Suppressor macrophage treated with lipopolysaccharide for 4 hours (primary cell): ENCODE results near the gene TAF4.

Source experiments
- DNase-seq: peaks from one replicate; pipeline ENCODE4 v3.0.0-alpha.2; 2020

The TAF4 gene

DNA sequence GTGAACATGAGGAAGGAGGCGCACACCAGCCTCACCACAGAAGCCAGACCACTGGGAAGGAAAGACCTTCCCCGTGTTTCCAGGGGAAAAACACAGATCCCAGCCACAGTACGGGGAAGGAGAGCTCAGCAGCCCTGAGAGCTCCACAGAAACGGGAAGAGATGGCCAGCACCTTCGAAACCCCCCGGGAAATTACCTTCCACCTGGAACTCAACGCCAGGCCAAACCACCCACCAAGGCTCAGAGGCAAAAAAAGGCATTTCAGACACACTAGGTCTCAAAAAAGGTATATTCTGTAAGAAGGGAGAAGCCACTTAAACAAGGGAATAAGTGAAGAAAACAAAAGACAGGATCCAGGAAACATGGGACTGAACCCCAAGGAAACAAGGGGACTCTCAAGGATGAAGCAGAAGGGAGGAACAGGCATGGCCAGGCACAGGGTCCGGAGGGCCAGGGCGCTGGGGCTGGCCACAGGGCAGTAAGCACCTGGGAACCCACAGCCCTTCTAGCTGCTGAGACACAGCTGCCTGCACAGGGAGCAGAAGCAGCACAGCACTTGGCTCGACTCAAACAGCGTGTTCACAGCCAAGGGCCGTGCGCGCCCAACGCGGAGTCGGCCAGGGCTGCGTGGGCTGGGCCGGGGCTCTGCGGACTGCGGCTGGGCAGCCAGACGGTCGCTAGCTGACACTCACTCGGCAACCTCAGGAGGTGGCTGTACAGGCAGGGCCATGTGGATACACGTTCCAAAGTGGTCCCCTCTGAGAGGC is 44.6 kb downstream of the TAF4 start:
- DNase-seq: no peak

DNA sequence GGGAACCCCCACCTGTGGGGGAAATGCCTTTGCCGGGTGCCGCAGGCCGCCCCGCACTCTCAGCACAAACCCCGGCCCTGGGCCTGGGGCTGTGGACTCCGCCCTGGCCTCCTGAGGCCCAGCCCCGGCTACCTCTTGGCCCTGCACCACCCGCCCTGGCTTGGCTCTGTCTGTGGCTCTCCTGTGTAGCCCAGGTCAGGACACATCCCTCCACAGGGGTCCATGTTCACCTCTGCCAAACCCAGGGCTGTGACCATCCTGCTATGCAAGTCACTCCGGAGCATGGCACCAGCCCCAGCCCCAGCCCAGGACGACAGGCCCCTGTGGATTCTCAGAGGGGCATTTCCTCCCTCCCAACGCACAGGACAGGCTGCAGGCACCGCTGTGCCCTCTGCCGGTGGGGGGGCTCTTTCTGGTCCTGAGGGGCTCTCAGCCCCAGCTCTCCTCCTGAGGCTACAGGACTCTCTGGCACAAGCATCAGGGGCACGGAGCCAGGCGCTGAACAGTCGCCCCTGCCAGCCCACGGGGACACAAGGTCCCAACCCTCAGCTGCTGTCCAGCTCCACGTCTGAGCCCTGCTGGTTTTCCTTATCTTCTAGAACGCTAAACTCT is 45.7 kb downstream of the TAF4 start:
- no peak for DNase-seq

DNA sequence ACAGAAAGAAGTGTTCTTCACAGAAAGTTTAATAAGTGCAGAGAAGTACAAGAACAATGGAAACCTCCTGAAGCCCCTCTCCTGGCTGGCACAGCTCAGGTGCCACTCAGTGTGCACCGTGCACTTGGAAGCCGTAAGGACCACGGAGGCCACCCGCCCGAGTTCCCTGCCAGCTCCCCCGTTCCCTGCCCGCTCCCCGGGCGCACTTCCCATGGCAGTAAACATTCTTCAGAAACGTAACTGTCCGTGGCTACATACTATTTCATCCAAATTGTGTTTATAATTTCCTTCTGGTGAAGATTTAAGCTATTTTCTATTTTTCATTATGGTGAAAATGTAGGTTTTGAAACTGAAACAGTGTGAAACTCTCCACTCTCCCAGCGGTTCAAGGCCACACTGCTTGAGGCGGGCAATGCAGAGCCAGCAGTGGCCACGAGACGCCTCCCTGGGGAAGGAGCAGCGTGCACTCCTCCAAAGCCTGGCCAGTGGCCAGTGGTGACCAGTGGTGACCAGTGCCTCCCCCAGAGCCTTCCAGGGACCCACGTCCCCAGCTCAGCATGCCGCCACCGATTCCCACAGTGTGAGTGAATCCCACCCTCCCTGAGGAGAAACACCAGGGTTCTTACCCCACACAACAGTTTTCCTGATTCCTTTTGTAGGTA is 46.4 kb downstream of the TAF4 start:
- no peak for DNase-seq

DNA sequence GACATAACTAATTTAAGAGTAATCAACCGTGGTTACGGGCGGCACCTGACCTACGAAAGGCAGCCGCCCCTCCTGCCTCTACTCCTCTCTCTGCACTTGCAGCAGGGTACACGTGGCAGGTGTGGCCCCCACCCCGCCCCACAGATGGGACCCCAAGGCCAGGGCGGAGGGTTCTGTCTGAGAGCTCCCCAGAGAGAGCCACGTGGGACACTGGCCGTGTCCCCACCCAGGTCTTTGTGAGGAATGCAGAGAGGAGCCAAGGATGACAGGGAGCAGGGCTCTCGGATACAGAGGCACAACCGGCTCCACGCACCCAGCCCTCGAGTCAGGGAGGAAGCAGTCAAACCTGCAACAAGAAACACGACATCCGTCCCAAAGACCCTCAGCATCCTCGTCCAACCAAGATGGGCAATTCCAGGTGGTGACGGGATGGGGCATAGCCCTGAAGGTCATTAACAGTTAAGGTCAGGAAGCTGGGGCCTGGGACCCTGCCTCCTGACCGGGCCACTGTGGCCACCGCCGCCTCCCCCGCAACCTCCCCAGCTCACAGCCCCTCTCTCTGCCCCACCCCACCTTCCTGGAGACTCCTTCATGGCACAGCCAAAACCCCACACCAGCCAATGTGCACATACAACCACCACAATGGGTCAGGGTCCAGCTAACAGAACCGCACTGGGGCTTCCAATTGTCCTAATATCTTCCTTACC is 47.1 kb downstream of the TAF4 start:
- DNase-seq: no peak

DNA sequence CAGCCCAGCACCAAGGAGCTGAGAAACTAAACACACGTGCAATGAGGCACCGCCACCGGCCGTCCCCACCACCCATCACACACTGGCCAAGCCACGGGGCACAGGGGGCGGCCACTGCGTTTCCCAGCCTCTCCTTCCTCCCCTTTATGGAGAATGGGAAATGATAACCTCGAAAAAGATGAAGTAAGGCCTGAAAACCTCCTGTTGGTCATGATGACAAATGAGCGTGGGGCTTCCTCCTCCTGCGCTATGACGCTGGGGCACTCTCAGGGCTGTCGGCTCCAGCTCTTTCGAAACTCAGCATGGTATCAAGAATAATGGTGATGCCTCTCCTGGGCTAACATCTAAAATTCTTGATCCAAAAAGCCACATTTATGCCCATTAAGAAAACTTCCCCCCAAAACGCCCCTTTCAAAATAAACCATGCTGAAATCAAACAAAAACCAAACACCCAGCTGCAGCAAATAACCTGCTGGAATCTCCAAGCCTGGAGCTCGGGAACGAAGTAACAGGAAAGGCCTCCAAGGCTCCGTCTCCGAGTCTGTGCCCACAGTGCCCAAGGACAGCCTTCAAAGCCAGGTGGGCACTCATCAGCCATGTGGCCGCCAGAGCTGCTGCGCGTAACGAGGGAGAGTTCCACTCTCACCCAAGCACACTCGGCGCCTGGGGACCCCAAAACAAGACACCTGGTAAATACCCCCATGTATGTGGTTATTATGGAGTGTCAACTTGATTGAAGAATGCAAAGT is 50.0 kb downstream of the TAF4 start:
- peak; percentile 80 for DNase-seq

DNA sequence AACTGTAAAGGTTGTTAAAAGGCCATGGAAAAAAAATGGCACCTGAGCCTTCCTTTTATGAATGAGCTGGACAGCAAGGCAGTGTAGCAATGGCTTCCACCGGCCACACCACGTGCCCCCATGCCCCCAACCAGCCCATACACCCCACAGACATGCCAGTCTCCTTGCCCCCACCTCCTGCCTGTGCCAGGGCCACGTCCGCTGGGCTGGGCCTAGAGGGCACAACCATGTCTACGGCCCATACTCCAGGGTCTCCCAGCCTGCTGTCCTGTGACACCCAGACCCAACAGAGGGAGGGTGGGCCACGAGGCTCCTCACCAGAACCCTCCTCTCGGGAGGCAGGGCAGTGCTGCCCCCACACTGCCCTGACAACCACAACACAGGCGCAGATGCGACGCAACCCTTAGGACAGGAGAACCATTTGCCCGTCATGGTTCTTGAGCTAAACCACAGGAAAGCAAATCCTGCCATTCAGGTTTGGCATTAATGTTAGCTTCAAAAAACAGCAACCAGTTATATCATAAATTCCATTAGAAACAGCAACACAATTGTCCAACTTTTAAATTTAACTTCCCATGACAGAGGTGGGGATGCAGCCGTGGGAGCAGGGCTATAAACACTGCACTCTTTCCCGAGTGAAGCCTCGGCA is 50.7 kb downstream of the TAF4 start:
- DNase-seq: no peak

DNA sequence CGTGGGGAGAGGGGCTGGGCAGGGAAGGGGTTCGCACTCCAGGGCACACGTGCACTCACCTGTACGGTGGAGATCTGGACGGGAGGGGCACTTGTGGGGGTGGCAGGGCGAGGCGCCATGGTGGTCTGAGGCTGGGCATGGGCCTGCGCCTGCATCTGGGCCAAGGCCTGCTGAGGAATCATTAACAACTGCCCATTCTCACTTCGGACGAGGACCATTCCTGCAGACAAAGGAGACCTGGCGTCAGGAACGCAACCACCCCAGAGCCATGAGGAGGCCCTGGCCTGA is 51.2 kb downstream of the TAF4 start:
- DNase-seq: no peak

DNA sequence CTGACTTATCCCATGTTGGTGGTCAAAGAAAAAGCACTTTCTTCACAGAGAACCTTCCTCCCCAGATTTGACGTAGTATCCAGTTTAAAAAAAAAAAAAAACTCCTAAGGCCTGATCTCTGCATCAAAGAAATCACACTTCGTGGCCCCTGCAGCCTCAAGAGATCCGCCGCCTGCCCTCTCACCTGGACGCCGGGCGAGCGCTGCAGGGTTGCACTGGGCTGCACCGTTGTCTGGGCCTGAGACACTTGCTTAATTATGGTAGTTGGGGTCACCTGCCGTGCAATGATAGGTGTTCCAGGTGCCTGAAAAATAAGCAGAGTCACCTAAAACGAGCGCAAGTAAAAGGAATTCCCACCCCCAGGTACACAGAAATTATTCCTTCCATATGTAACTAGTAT is 53.0 kb downstream of the TAF4 start:
- no peak for DNase-seq

DNA sequence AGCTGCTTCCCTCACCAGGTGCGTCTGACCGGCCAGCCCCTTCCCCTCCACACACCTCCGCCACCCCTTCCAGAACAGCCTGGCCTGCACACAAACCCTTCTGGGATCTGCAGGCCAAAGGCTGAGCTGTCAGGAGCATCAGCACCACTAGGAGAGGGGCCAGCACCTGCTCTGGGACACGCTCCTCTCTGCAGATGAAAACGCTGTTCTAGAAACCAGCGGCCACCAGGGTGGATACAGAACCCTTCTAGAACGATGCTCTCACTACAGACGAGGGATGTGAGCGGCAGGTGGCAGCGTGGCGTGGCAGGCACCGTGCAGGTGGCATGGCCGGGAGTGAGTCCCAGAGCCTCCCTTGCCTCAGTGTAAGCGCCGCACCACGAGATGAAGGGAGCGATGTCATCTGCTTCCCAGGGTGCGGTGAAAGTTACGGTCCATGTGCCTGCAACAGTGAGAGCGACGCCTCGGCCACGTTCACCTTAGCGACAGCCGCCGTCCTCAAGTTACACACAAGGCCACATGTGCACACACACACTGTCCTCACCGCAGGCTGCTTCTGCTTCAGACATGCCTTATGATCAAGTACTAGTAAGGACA is 53.6 kb downstream of the TAF4 start:
- DNase-seq: no peak

DNA sequence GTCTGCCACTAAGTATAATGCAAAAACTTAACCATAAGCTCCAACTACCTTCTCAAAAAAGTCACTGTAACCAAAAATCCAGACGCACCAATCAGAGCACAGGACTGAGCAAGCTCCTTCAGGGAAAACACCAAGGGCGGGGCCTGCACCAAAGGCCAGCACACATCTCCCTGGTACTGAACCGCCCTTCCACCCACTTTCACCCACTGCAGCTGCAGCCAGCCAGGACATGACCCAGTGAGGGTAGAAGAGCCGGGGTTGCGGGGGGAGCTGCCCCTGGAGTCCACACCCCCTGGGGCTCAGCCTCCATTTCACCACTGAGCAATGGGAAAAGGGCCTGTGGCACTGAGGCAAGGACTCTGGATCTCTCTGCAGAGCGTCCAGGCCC is 54.3 kb downstream of the TAF4 start:
- DNase-seq: no peak

DNA sequence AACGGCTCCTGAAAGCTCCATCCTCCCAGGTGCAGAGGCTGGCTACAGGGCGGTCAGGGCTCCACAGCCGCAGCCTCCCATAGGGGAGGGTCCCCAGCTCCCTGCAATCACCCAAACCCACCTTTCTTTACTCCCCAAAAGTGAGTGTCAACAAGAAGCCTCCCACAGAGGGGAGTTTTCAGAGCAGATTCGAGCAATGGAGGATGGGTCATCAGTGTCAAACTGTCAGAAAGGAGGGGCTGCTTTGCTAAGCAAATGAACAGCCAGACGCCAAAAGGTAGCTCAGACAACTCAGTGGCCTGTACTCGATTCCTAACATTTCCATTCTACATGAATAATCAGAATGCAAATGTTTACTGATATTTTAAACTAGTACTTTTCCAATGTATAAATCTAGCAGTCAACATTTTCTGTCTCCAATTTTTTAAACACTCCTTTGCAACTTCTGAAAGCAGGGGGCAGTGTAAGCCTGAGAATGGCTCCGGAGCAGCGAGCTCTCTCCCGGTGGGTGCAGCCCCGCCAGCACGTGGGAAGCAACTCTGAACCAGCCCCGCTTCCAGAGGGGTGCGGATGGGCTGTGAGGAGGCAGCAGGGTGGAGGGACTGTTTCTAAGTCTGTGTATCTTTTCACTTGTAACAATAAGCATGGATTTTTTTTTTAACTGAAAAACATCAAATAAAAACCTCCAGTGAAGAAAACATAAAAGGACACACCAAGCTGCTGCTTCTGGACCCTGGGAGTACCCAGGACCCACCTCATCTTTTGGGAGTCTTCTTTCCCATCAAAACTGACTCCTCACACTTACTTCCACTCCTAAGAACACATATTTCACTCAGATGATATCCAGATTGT is 54.9 kb downstream of the TAF4 start:
- DNase-seq: peak; percentile 62

DNA sequence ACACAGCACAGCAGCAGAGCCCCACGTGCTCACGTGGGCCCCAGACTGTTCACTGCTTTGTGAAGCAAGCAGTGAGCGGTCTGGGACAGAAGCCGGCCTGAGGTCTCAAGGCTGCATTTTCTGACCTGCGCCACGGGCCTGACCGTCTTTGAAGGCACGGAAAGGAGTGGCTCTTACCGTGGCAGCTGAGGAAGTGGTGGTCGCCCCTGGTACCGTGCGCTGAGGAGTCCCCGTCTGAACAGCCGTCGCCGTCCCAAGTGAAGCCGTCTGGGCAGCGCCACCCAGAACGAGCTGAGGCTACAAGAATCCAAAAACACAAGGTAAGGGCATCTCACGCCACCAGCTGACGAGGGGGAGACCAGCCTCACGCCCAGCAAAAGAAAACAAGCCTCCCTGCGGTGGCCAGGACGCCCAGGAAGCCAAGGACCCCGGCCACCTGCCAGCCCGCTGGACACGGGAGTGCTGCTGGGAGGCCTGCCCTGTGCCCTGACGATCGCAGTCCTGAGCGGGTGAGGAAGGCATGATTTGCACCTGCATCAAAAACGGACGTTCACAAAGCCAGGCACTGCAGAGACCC is 55.7 kb downstream of the TAF4 start:
- DNase-seq: no peak

DNA sequence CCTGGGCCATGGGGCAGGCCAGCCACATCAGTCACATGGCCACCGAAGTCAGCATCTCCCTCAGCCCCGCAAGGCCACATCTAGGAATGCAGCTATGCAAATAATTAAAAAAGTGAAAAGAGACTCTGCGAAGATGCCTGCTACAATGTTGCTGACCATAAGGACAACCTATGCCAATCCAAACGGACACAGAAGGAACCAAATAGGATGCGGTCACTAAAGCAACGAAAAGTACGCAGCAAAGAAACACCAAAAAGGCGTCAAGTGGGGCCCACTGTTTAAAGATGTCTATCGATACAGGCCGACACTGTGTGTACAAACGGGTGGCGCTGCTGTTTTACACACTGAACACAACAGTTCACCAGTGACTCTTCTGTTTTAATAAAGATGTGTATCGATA is 56.4 kb downstream of the TAF4 start:
- no peak for DNase-seq

DNA sequence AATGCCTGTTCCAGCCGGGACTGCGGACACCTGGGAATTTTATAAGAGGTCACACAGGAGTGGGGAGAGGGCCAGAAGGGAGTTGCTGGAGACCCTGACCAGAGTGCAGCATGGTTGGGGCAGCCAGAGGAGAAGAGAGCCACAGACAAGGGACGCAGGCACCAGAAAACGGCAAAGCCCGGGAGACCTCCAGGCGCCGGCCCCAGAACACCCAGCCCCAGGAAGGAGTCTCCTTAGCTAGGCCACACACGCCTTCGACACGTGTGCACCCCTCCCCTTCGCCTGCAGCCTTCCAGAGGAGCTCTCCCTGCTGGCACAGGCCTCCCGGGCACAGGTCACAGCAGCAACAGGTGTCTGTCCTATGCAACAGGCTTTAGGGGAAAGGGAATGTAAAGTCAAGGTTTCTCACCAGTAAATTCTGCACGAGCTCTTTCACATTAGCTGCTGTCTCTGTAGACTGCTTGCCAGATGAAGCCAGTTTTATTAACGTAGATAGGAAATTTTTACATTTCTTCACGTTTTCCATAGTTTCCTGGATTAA is 57.0 kb downstream of the TAF4 start:
- DNase-seq: no peak

DNA sequence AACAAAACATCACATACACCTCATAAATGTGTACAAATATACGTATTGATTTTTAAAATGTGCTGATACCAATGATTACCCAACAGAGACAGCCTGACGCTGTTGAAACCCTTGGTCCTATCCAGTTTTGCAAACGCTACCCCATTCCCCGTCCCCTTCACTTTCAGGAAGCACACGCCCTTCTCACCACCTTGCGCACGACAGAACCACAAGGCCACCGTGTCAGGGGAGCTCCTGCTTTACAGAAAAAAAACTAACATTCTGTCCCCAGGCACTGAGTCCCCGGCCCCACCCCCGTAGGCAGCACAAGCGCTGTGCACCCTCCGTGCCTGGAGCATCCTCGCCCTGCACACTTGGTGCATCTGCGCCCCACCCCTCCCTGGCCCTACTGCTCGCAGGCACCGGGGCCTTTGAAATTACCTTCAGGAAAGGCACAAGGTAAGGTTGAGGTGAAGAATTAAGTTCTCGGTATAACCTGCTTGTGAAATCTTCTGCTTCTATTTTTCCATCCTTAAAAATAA is 58.5 kb downstream of the TAF4 start:
- no peak for DNase-seq

DNA sequence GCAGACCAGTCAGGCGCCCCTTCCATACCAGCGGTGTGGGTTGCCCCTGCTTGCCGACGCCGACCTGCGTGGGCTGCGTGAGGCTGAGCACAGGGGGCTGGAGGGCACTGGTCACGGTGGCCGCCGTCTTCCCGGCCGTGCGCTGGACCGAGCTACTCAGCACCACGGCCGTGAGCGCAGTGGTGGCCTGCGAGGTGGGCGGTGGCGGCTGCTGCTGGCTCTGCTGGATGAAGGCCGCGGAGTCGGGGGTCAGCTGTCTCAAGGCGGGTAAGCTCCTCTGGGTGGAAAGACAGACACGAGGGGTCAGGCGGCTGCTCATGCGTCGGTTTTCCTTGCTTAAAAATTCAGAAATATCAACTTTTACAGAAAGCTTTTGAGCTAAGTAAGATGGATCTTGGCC is 59.2 kb downstream of the TAF4 start:
- no peak for DNase-seq

DNA sequence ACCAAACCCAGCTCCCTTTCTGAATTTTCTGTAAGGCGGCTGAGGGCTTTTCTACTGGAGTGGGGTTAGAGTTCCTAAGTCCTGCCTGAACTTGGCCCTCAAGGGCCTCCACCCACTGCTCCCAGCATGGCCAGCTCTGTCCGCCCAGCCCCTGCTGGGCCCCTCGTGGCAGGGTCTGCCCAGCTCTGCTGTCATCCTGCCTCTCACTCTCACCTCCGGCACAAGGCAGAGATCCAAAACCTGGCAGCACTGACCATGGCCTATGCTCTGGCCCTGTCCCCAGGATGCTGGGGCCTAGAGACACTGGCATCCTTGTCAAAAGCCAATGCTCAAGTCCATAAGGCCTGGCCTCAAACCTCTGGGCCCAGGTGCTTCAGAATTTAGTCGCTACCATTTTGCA is 61.1 kb downstream of the TAF4 start:
- DNase-seq: no peak

DNA sequence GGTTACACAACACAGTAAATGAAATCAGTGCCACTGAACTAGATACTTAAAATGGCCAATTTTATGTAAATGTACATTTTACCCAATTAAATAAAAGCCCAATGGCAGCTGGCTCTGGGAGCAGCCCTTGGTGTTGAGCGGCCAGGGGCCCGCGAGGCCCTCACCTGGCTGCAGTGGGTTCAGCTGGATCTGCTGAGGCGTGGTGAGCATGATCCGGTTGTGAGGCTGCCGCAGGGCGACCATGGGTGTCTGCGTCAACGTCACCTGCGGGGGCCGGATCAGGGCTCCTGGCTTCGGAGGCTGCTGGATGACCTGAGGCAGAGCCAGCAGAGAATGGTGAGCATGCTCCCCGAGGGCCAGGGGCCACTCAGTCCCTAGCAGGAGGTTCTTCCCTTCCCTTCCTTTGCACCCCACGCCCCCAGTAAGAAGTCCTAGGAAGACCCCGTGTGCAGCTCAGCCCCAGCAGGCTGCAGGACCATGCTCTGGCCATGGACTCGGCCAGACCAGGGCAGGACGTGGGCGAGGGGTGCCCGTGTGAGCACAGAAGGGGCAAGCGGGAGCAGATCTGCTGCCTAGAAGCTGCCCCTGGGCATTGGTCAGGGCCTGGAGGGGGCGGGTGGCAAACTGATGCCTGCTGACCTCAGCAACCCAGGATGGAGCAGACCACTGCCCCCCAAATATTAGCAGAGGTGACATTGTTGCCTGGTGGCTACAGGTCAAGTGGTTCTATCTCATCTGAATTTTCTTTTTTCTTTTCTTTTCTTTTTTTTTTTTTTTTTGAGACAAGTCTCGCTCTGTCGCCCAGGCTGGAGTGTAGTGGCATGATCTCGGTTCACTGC is 61.9 kb downstream of the TAF4 start:
- no peak for DNase-seq

DNA sequence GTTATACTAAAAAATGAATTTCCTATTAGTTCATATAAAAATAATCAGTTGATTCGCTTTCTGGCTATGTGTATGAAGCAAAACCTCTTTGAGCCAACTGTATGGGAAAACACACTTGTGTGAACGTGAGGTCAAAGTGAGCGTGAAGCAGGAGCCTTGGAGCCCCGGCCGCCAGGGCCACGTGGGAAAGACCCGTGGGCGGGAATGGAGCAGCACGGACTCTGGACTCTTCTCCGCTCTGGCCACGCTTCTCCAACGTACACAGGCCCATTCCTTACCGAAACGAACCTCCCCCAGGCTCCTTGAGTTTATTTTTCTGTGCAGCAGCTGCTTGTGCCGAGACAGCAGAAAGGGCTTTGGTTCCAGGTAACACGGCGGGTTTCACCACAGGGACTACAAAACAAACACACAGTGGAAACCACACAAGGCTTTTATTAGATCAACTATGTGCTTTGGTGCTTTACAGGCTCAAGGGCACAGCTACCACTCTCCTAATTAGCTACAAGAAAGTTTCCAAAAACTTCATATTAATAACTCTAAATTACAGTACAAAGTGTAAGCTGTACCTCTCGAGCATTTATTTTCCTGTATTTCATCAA is 62.7 kb downstream of the TAF4 start:
- DNase-seq: no peak
